HL-60/S4 treated with retinoic acid at 250 ng/mL for 4 days and 3 days (cell line): ENCODE data around the gene MYORG.

Experiments used
- in situ Hi-C: fragments of 300-500 bp; cut with MboI; formaldehyde crosslinking; loops from 2 replicates; pipeline ENCODE4 v1.7.0; 2022; ENCODE audit warnings: low sequenced_read_pairs

Gene MYORG

GRCh38 chr9:34376596-34377403 is at the start of gene MYORG:
TSS of gene MYORG (minus strand) at chr9:34376898. CDS start at chr9:34372943, 3,955 bp downstream.
- in situ Hi-C loops, result no loop called here

GRCh38 chr9:34419716-34420504 is 43.2 kb upstream of the MYORG start:
- in situ Hi-C loops, result no loop called here

- in situ Hi-C loops, result no loop called here
Observed at GRCh38 chr9:34417734-34418133, 41.0 kb upstream of the MYORG start.

- in situ Hi-C loops, result no loop called here
Observed at GRCh38 chr9:34413231-34413852, 36.6 kb upstream of the MYORG start.

GRCh38 chr9:34412336-34412735 is 35.6 kb upstream of the MYORG start:
- in situ Hi-C loops, result no loop called here

GRCh38 chr9:34409154-34409553 is 32.5 kb upstream of the MYORG start:
- in situ Hi-C loops, result no loop called here

GRCh38 chr9:34408173-34408572 is 31.5 kb upstream of the MYORG start:
- in situ Hi-C loops, result no loop called here

GRCh38 chr9:34406219-34406618 is 29.5 kb upstream of the MYORG start:
- in situ Hi-C loops, result no loop called here

GRCh38 chr9:34405719-34406118 is 29.0 kb upstream of the MYORG start:
- in situ Hi-C loops, result no loop called here

GRCh38 chr9:34403554-34404380 is 27.1 kb upstream of the MYORG start:
- in situ Hi-C loops, result loop anchor here (5.0 kb wide), 1 partner anchor 104 kb away; no protein-coding TSS in a partner anchor

GRCh38 chr9:34400686-34401602 is 24.2 kb upstream of the MYORG start:
- in situ Hi-C loops, result loop anchor here (5.0 kb wide), 1 partner anchor 106 kb away; no protein-coding TSS in a partner anchor

GRCh38 chr9:34400275-34400674 is 23.6 kb upstream of the MYORG start:
- in situ Hi-C loops, result loop anchor here (5.0 kb wide), 1 partner anchor 107 kb away; no protein-coding TSS in a partner anchor

- in situ Hi-C loops, result loop anchor here (5.0 kb wide), 1 partner anchor 108 kb away; no protein-coding TSS in a partner anchor
Observed at GRCh38 chr9:34399729-34400128, 23.0 kb upstream of the MYORG start.

GRCh38 chr9:34398875-34399274 is 22.2 kb upstream of the MYORG start:
- in situ Hi-C loops, result no loop called here

- in situ Hi-C loops, result no loop called here
Observed at GRCh38 chr9:34396276-34397214, 19.8 kb upstream of the MYORG start.

GRCh38 chr9:34392511-34392910 is 15.8 kb upstream of the MYORG start:
- in situ Hi-C loops, result no loop called here

GRCh38 chr9:34387239-34387638 is 10.5 kb upstream of the MYORG start:
- in situ Hi-C loops, result no loop called here

GRCh38 chr9:34386656-34387055 is 10.0 kb upstream of the MYORG start:
- in situ Hi-C loops, result no loop called here
